ENCODE measurements around the gene PHACTR2.
"Not testable (repeated sequence)": the region's sequence is repeated elsewhere in the genome, so short reads cannot be mapped to it uniquely, and the experiment has no call there.

The PHACTR2 gene

GRCh38 chr6:143807103-143807772 is 129.5 kb downstream of the PHACTR2 start:
- no peak for DNase-seq (ENCODE audit: low read depth in 2 of 2)

- DNase-seq (ENCODE audit: low read depth in 2 of 2), result no peak
Observed at GRCh38 chr6:143810745-143811144, 133.0 kb downstream of the PHACTR2 start.

GRCh38 chr6:143811501-143812157 is 133.9 kb downstream of the PHACTR2 start:
- DNase-seq (ENCODE audit: low read depth in 2 of 2), result no peak

- no peak for DNase-seq (ENCODE audit: low read depth in 2 of 2)
Observed at GRCh38 chr6:143817621-143818020, 139.9 kb downstream of the PHACTR2 start.

GRCh38 chr6:143821359-143821758 is 143.6 kb downstream of the PHACTR2 start:
- no peak for DNase-seq (ENCODE audit: low read depth in 2 of 2)

GRCh38 chr6:143822584-143823024 is 144.8 kb downstream of the PHACTR2 start:
- no peak for DNase-seq (ENCODE audit: low read depth in 2 of 2)

GRCh38 chr6:143823548-143823947 is 145.8 kb downstream of the PHACTR2 start:
- DNase-seq (ENCODE audit: low read depth in 2 of 2), result no peak

- no peak for DNase-seq (ENCODE audit: low read depth in 2 of 2)
Observed at GRCh38 chr6:143828572-143828971, 150.8 kb downstream of the PHACTR2 start.

- DNase-seq (ENCODE audit: low read depth in 2 of 2), result no peak
Observed at GRCh38 chr6:143836150-143836549, 158.4 kb downstream of the PHACTR2 start.

GRCh38 chr6:143838395-143838794 is 160.6 kb downstream of the PHACTR2 start:
- no peak for DNase-seq (ENCODE audit: low read depth in 2 of 2)

- no peak for DNase-seq (ENCODE audit: low read depth in 2 of 2)
Observed at GRCh38 chr6:143839196-143839595, 161.4 kb downstream of the PHACTR2 start.

GRCh38 chr6:143840595-143841265 is 163.0 kb downstream of the PHACTR2 start:
- no peak for DNase-seq (ENCODE audit: low read depth in 2 of 2)

- no peak for DNase-seq (ENCODE audit: low read depth in 2 of 2)
Observed at GRCh38 chr6:143842461-143842901, 164.7 kb downstream of the PHACTR2 start.

- DNase-seq (ENCODE audit: low read depth in 2 of 2), result peak; percentile 87 to 88
Observed at GRCh38 chr6:143842902-143843676, 165.3 kb downstream of the PHACTR2 start, which contains the start of gene LTV1. LTV1 (plus strand) TSS chr6:143843338; CDS start chr6:143843478, 140 bp downstream.

- DNase-seq (ENCODE audit: low read depth in 2 of 2), result no peak
Observed at GRCh38 chr6:143843677-143843999, 165.9 kb downstream of the PHACTR2 start.

- DNase-seq (ENCODE audit: low read depth in 2 of 2), result no peak
Observed at GRCh38 chr6:143844006-143844405, 166.2 kb downstream of the PHACTR2 start.

- DNase-seq (ENCODE audit: low read depth in 2 of 2), result no peak
Observed at GRCh38 chr6:143845033-143845432, 167.3 kb downstream of the PHACTR2 start.

- DNase-seq (ENCODE audit: low read depth in 2 of 2), result not testable (repeated sequence)
Observed at GRCh38 chr6:143851706-143852105, 173.9 kb downstream of the PHACTR2 start.

- not testable (repeated sequence) for DNase-seq (ENCODE audit: low read depth in 2 of 2)
Observed at GRCh38 chr6:143855057-143855456, 177.3 kb downstream of the PHACTR2 start.

- not testable (repeated sequence) for DNase-seq (ENCODE audit: low read depth in 2 of 2)
Observed at GRCh38 chr6:143856762-143857161, 179.0 kb downstream of the PHACTR2 start.

GRCh38 chr6:143857651-143858050 is 179.9 kb downstream of the PHACTR2 start:
- DNase-seq (ENCODE audit: low read depth in 2 of 2), result no peak

Measured in stimulated activated CD4-positive, alpha-beta T cell treated with anti-CD3 and anti-CD28 coated beads, Interleukin-1b, Interleukin-23, amount 100 ng/mL, for 4 hours (primary cell).